GM12873 (cell line): ENCODE data around the gene RFPL2.

Experiments used
- CTCF ChIP-seq: IDR thresholded peaks from 2 replicates; pipeline ENCODE4 v1.5.1; 2012; ENCODE audit warnings: low read depth, mild to moderate bottlenecking, moderate library complexity, low read length, control low read depth; ENCODE audit not compliant: insufficient read depth; ENCODE audit errors: missing control alignments

Gene RFPL2

GRCh38 chr22:32140688-32141087, 64.2 kb downstream of the RFPL2 start:
- TF ChIP-seq CTCF: peak; percentile 57
